Activated T-helper 2 cell treated with anti-CD3 and anti-CD28 coated beads, Interferon-gamma antibody, Interleukin-2, Interleukin-4, amounts not matched to agents 10 μg/mL and 5 μg/mL and 100 μg/mL, durations not matched to agents 14 hours and 24 hours and 36 hours (primary cell): ENCODE results near the gene PIR. TPM values are rescaled to one million over a fixed set of nuclear protein-coding genes. Genes with fewer than 3 reads are reported as not detected.

Experiments
- DNase-seq: peaks from one replicate; pipeline ENCODE4 v3.0.0; 2021; ENCODE audit warnings: low spot score
- H3K27ac Mint-ChIP-seq: one replicate; pipeline ENCODE4 v1.8.0; 2021; ENCODE audit warnings: mixed read lengths
- H3K27me3 Mint-ChIP-seq: one replicate; pipeline ENCODE4 v1.8.0; 2021; ENCODE audit warnings: low read depth, mixed read lengths
- H3K36me3 Mint-ChIP-seq: one replicate; pipeline ENCODE4 v1.8.0; 2021; ENCODE audit warnings: low read depth, mixed read lengths
- H3K4me1 Mint-ChIP-seq: one replicate; pipeline ENCODE4 v1.8.0; 2021; ENCODE audit warnings: low read depth, mixed read lengths
- H3K4me3 Mint-ChIP-seq: one replicate; pipeline ENCODE4 v1.8.0; 2021; ENCODE audit warnings: low read depth, mild to moderate bottlenecking, moderate library complexity, mixed read lengths
- H3K9me3 Mint-ChIP-seq: one replicate; pipeline ENCODE4 v1.8.0; 2021; ENCODE audit warnings: mixed read lengths
- intact Hi-C: fragments of 100-400 bp; cut with micrococcal nuclease; formaldehyde crosslinking; loops from one replicate; pipeline ENCODE4 v1.15.1; 2023
- total RNA-seq: library from RNA; stranded (reverse); gene quantifications from 2 replicates; pipeline ENCODE4 v1.2.3, GENCODE V29; 2022

PIR gene
- total RNA-seq, 1 donor from 2014 or later = 5.9 TPM

GRCh38 chrX:15474028-15474427 is 19.1 kb downstream of the PIR start:
- intact Hi-C loops = no loop called here
- H3K9me3 Mint-ChIP-seq = no peaks in the 10 kb centered on the region
- no peak overlapping the region for H3K27ac Mint-ChIP-seq
- no peaks in the 10 kb centered on the region for H3K4me1 Mint-ChIP-seq
- no peaks in the 10 kb centered on the region for H3K27me3 Mint-ChIP-seq
- no peak for DNase-seq
- no peaks in the 10 kb centered on the region for H3K36me3 Mint-ChIP-seq
- no peak overlapping the region for H3K4me3 Mint-ChIP-seq

DNA sequence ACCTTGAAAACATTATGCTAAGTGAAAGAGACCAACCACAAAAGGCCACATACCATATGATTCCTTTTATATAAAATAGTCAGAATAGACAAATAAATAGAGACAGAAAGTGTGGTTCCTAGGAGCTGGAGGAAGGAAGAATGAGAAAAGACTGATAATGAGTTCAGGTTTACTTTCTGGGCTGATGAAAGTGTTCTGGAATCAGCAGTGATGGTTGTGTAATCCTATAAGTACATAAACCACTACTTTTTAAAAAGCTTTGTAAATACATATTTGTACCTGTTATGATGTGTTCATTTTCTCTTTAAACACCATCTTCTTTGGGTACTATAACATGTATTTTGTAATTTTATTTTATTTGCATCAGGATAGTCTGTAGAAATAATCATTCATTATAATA is 20.6 kb downstream of the PIR start:
- no peak for DNase-seq
- no peaks in the 10 kb centered on the region for H3K4me1 Mint-ChIP-seq
- H3K9me3 Mint-ChIP-seq = no peaks in the 10 kb centered on the region
- H3K4me3 Mint-ChIP-seq = no peak overlapping the region
- H3K27me3 Mint-ChIP-seq = no peaks in the 10 kb centered on the region
- no peak overlapping the region for H3K27ac Mint-ChIP-seq
- H3K36me3 Mint-ChIP-seq = no peaks in the 10 kb centered on the region
- intact Hi-C loops = no loop called here

- intact Hi-C loops = loop anchor here (1.0 to 2.0 kb wide), 3 partner anchors 22 to 122 kb away; partner anchors contain the start of gene PIR
- Mint-ChIP-seq H3K4me1 (no peaks in the 10 kb centered on the region), H3K36me3 (no peaks in the 10 kb centered on the region), H3K4me3 (no peak overlapping the region), H3K27ac (no peak overlapping the region), H3K9me3 (no peaks in the 10 kb centered on the region), H3K27me3 (no peaks in the 10 kb centered on the region)
- peak; percentile 20 for DNase-seq
These were observed 22.1 kb downstream of the PIR start for GRCh38 chrX:15471028-15471427.

- no peaks in the 10 kb centered on the region for H3K27me3 Mint-ChIP-seq
- no peak for DNase-seq
- intact Hi-C loops = loop anchor here (2.0 to 5.0 kb wide), 2 partner anchors 23 to 167 kb away; partner anchors contain the start of gene PIR
These were observed 23.5 kb downstream of the PIR start for GRCh38 chrX:15469613-15470012.

DNA sequence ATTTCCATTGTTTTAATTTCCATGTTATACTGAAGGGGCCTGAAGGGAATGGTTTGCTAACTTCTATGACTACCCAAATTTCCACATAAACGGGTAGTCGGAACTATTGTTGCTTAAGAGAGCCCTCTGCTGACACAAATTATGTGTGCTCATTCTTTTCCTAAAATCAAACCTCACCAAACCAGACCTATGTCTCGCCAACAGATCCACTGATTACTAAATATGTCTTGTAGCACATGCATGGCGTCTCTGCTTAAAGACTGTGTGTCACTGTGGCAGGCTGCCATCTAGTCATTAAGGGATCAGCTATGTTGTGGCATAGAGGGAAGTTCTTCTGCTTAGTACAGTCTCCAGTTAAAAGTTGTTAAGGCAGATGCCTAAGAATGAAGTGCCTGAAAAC is 25.1 kb downstream of the PIR start:
- H3K36me3 Mint-ChIP-seq = no peaks in the 10 kb centered on the region
- H3K27me3 Mint-ChIP-seq = no peaks in the 10 kb centered on the region
- H3K4me1 Mint-ChIP-seq = peaks cover 3% of the 10 kb centered on the region
- no peak overlapping the region for H3K4me3 Mint-ChIP-seq
- H3K9me3 Mint-ChIP-seq = no peaks in the 10 kb centered on the region
- DNase-seq = no peak
- H3K27ac Mint-ChIP-seq = no peak overlapping the region
- intact Hi-C loops = loop anchor here (5.0 kb wide), 1 partner anchor 166 kb away; no protein-coding TSS in a partner anchor

More at GRCh38 chrX:15469613-15470012, 23.5 kb downstream of the PIR start:
- Mint-ChIP-seq H3K4me1 (peaks cover 3% of the 10 kb centered on the region), H3K27ac (no peak overlapping the region), H3K36me3 (no peaks in the 10 kb centered on the region), H3K9me3 (no peaks in the 10 kb centered on the region), H3K4me3 (no peak overlapping the region)

- no peak overlapping the region for H3K27ac Mint-ChIP-seq
- DNase-seq = no peak
- no peaks in the 10 kb centered on the region for H3K9me3 Mint-ChIP-seq
- no peaks in the 10 kb centered on the region for H3K36me3 Mint-ChIP-seq
- no peak overlapping the region for H3K4me3 Mint-ChIP-seq
- H3K4me1 Mint-ChIP-seq = peaks cover 3% of the 10 kb centered on the region
- H3K27me3 Mint-ChIP-seq = no peaks in the 10 kb centered on the region
- intact Hi-C loops = loop anchor here (5.0 kb wide), 1 partner anchor 164 kb away; no protein-coding TSS in a partner anchor
These were observed 27.1 kb downstream of the PIR start for GRCh38 chrX:15465896-15466651.

DNA sequence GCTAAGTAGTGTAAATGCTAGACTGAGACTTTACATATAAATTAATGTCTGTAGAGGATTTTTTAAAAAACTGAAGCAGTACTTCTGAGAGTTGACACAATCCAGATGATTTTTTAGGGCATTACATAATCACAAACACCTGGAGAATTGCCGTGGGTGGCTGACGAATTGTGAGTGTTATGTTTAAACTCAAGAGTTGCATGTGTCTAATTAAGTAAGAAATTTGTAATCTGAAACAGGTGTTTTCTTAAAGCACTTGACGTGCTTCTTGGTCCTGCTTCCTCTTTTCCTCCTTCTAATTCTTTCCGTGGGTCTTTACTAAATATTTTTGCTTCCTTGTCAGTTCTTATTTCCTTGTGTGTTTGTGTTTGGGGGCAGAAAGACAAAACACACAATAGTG is 27.8 kb downstream of the PIR start:
- H3K4me3 Mint-ChIP-seq = no peak overlapping the region

DNA sequence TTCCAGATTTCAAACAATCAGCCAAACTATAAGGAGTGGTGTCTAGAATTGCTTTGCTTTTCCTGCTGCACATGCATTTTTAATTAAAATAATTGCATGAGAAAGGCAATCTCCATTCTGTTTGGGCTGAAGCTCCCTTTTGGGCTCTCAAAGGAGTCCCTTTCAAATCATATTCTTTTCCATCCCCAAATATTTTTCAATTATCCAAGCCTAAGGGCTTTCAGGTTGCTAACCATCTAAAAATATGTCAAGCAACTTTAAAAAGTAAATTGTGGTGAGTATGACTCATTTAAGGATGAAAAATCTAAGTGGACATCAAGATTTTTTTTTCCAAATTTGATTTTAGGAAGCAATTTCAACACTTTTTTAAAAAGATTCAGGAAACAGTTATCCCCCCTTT is 28.4 kb downstream of the PIR start:
- H3K4me3 Mint-ChIP-seq = no peak overlapping the region
- no peaks in the 10 kb centered on the region for H3K9me3 Mint-ChIP-seq
- peaks cover 3% of the 10 kb centered on the region for H3K4me1 Mint-ChIP-seq
- intact Hi-C loops = loop anchor here (5.0 kb wide), 1 partner anchor 162 kb away; no protein-coding TSS in a partner anchor
- no peak for DNase-seq
- H3K27me3 Mint-ChIP-seq = no peaks in the 10 kb centered on the region
- no peaks in the 10 kb centered on the region for H3K36me3 Mint-ChIP-seq
- H3K27ac Mint-ChIP-seq = no peak overlapping the region

More for the DNA sequence above, 27.8 kb downstream of the PIR start:
- H3K27ac Mint-ChIP-seq = no peak overlapping the region
- H3K4me1 Mint-ChIP-seq = peaks cover 3% of the 10 kb centered on the region
- no peaks in the 10 kb centered on the region for H3K27me3 Mint-ChIP-seq
- intact Hi-C loops = loop anchor here (5.0 kb wide), 1 partner anchor 163 kb away; no protein-coding TSS in a partner anchor
- H3K9me3 Mint-ChIP-seq = no peaks in the 10 kb centered on the region
- H3K36me3 Mint-ChIP-seq = no peaks in the 10 kb centered on the region
- DNase-seq = no peak

GRCh38 chrX:15451913-15452312 is 41.2 kb downstream of the PIR start:
- H3K4me3 Mint-ChIP-seq = no peak overlapping the region
- H3K27ac Mint-ChIP-seq = no peak overlapping the region
- no peaks in the 10 kb centered on the region for H3K36me3 Mint-ChIP-seq
- no peaks in the 10 kb centered on the region for H3K4me1 Mint-ChIP-seq
- intact Hi-C loops = no loop called here
- DNase-seq = no peak
- H3K9me3 Mint-ChIP-seq = no peaks in the 10 kb centered on the region
- H3K27me3 Mint-ChIP-seq = no peaks in the 10 kb centered on the region

DNA sequence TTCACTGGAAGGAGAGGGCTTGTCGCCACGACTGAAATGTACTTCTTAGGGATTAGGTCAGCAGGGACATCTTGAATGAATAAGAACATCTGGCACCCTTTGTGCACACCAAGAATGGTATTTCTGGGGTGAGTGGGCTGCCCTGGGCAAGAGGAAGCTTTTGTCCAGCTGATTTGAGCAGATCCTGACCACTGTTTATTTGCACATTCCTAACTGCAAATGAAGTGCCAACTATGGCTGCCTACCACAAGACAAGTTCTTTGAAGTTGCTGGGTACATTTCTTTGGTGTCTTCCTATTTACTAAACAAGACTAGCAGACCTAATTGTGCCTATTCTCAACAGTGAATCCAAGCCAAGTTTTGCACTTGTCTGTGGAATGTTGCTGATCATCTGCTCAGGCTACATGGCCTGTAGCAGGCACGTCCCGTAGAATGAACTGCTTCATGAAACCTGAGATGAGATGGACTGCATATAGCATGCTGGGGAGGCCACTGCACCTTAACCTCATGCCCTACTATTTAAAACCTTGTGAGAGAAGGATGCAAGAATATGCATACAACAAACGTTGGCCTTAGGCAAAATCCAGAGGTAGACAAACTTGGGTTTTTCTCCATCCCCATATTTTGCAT is 45.0 kb downstream of the PIR start:
- intact Hi-C loops = no loop called here
- no peaks in the 10 kb centered on the region for H3K4me1 Mint-ChIP-seq
- no peaks in the 10 kb centered on the region for H3K27me3 Mint-ChIP-seq
- H3K36me3 Mint-ChIP-seq = no peaks in the 10 kb centered on the region
- no peak for DNase-seq
- no peak overlapping the region for H3K4me3 Mint-ChIP-seq
- no peak overlapping the region for H3K27ac Mint-ChIP-seq
- no peaks in the 10 kb centered on the region for H3K9me3 Mint-ChIP-seq

DNA sequence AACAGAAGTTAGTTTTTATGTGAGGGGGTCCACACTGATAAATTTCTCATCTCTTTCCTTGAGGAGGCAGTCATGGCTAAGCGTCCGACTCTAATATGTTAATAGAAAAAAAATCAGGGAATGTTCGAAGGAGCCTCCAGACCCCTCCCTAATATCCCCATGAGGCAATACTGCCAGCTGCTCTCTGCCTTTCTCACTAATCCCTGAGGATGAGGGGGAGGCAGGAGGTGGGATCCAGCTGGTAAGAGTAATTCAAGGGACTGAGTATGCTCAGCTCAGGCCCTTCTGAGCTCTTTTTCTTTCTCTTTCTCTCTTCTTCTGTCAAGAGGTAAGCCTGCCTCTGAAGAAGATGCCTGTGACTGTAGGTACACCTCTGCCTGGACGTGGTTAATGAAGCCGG is 51.7 kb downstream of the PIR start:
- Mint-ChIP-seq H3K4me3 (no peak overlapping the region), H3K9me3 (no peaks in the 10 kb centered on the region), H3K27ac (no peak overlapping the region), H3K27me3 (no peaks in the 10 kb centered on the region), H3K36me3 (no peaks in the 10 kb centered on the region), H3K4me1 (no peaks in the 10 kb centered on the region)
- intact Hi-C loops = no loop called here
- DNase-seq = no peak

GRCh38 chrX:15438332-15438731 is 54.8 kb downstream of the PIR start:
- no peaks in the 10 kb centered on the region for H3K4me1 Mint-ChIP-seq
- intact Hi-C loops = no loop called here
- no peak overlapping the region for H3K27ac Mint-ChIP-seq

DNA sequence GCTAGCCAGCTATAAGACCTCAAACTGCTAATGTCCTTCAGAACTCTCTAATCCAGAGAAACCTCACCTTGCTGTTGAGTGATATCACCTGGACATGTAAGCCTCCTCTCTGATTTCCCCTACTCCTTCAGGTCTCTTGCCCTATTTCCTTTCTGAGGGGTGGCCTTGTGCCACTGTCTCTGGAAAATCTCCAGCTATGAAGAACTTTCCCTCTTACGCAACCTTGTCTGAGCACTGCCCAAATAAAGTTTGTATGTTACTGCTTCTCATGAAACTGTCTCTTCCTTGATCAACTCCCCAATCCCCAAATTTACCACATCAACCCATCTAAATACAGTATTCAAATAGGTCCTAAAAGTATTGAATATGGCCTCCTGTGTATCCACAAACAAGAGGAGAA is 55.4 kb downstream of the PIR start:
- Mint-ChIP-seq H3K4me1 (no peaks in the 10 kb centered on the region), H3K9me3 (no peaks in the 10 kb centered on the region), H3K4me3 (no peak overlapping the region), H3K27me3 (peaks cover 6% of the 10 kb centered on the region), H3K27ac (no peak overlapping the region), H3K36me3 (no peaks in the 10 kb centered on the region)
- intact Hi-C loops = no loop called here
- no peak for DNase-seq

More at GRCh38 chrX:15438332-15438731, 54.8 kb downstream of the PIR start:
- peaks cover 1% of the 10 kb centered on the region for H3K27me3 Mint-ChIP-seq
- no peaks in the 10 kb centered on the region for H3K9me3 Mint-ChIP-seq
- DNase-seq = no peak
- H3K4me3 Mint-ChIP-seq = no peak overlapping the region
- no peaks in the 10 kb centered on the region for H3K36me3 Mint-ChIP-seq
